GM19463 (cell line): Measurements from ENCODE around the gene ARHGAP35.

Source experiments
- ATAC-seq: cut with Tn5 transposase; IDR thresholded peaks from one replicate; pipeline ENCODE4 v1.9.1; 2021; ENCODE audit warnings: mild to moderate bottlenecking, moderate library complexity; ENCODE audit not compliant: unreplicated experiment

Gene ARHGAP35

DNA sequence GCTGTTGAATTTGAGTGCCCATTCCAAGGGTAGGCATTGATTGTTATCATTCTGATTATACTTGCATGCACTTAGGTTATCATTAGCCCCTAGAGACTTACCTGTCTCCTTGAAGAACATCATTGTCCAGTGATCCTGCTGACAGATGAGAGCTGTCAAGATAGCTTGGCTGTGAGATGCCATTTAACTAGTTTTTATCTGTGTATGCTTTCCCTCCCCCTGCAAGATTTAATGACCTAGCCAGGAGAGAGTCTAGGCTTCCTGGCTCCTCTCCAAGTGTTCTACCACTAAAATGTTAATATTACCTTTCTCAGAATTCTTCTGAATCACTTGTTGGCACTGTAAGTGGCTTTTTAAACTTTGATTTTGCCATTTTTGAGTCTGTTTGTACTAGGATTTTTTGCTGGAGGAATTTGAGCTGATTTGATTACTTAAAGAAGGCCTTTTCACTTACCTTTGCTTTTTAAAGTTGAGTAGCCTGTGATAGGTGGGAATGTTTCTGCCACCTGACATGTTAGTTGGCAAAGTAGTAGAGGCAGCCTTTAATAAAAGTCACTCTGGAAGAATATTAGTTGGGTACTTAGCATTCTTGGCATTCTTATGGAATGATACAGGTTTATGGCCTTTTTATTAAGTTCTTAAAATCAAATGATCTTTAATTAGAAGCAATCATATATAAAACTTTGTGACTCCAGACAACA, 41.1 kb downstream of the ARHGAP35 start:
- no peak for ATAC-seq

GRCh38 chr19:46902402-46902766, 41.6 kb downstream of the ARHGAP35 start:
- ATAC-seq: no peak

DNA sequence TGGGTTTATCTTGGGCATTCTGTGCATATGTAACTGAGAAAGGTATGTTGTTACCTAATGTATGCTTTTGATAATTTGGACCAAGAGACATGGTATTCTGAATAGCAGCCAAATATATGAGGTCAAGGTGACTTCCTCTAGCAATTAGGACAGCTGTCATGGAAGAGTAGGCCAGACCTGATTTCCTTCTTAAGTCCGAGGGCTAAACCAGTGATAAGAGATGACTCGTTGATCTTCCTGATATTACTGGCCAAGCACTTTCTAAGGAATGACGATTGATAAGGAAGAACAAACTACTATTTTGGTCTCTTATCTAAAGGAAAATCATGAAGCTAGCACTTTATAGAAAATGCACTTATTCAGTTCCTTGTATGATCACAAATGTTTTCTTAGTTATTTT, 42.7 kb downstream of the ARHGAP35 start:
- no peak for ATAC-seq

DNA sequence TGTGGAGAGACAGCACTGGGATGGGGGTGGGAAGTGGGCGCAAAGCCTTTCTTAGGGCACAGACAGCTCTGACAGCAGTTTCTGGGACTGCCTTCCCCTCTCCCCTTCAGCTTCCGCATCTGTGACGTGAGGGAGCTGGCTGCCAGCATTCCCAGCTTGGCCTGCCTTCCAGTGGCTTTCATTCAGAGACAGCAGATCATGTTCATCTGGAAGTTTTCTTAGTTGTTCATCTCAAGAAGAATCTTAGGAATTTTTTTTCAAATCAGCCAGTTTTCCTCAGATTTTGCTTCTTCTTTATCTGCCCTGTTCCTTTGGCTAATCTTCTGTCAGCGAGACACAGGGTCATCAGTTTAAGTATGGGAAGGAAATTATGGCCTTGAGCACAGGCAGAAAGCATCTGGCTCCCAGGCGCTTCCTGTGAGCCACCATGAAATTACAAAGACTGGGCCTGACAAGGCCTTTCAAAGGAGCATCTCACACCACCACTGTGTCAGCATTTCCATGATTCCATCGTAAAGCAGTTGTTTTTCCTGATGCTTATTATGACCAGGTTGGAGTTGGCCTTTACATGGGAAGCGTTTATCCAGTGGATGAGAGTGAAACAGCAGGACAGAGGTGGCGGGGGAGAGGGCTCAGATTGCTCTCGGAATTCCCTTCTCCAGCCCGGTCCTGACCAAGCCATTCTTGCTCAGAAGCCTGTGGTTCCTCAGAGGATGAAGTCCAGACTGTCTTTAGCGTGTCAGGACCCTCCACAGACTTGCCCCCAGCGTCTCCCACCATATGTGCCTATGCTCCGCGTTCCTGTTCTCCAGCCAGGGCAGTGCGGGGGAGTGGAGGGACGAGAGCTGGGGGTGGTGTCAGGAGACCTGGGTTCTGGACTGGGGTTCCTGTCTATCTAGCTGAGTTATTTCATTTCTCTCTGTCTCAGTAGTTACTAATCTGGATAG, 43.6 kb downstream of the ARHGAP35 start:
- ATAC-seq: no peak

DNA sequence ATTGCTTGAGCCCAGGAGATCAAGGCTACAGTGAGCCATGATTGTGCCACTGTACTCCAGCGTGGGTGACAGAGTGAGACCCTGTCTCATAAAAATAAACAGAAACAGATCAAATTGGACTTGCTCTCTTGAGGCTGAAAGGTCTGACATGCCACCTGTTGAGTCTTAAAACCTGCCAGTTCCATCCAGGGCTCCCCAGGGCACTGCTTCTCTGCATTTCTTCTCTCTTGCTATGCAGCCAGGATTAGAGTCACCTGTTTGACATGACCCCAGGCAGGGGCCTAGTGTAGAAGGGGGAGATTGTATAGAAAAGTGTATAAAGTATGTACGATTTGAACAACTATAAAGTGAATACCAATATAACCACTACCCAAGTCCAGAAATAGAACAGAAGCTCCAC, 45.4 kb downstream of the ARHGAP35 start:
- ATAC-seq: no peak

- ATAC-seq: no peak
Observed at GRCh38 chr19:46907880-46908279, 47.1 kb downstream of the ARHGAP35 start.

DNA sequence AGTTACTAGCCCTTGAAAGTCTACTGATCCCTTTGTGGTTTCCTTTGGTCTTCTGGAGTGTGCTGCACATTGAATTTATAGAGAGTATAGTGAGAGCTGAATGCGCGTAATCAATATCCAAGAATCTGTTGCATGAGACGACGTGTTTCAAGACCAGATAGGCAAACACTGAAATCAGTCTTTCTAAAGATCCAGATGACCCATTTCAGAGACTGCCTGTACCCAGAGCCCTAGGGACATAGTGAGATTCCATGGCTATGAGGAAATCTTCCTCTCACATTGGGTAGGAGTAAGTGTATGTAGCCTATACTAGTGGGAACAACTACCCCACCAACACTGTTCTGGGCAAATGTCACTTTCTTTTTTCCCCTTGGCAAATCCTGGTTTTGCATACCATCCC, 48.6 kb downstream of the ARHGAP35 start:
- no peak for ATAC-seq
